Measurements from ENCODE around the gene CR1.
A peak's percentile ranks its signal among the peaks of the same experiment; 100 is the strongest.
"Not testable (repeated sequence)": the region's sequence is repeated elsewhere in the genome, so short reads cannot be mapped to it uniquely, and the experiment has no call there.

CR1 gene

DNA sequence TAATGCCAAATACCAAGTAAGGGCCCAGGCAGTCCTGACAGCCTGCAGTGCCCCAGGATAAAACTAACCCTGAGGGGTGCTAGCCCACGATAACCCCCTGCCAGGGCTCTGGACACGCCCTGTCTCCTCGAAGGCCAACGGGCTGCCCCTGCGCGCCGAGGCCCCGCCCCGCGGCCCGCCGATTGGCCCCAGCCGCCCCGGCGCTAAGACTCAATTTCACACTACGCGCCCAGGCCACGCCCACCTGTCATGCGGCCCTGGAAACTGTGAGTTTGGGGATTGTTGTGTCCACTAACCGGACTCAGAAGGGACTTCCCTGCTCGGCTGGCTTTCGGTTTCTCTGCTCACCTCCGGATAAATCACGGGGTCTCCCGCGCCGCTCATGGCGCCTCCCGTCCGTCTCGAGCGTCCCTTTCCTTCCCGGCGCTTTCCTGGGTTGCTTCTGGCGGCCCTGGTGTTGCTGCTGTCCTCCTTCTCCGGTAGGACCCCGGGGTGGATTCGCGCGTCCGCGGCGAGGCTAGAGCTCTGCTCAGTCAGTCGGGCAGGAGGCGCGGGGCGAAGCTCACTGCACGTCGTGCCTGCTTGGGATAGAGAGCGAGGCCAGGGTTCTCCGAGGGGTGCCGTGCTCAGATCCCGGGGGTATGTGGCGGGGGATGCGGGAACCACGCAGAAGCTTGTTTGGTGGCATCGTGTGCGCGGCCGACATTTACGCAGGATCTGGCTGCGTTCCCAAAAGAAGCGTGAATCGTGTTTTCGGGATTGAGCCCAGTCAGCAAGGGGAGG, 149.1 kb downstream of the CR1 start, which contains the start of gene CR1L:
Gene CR1L (plus strand): TSS at position 282 of the 783 bp plus-strand sequence. CDS start 101 bp downstream, at position 383.
- peak; percentile 23 to 36 for DNase-seq (ENCODE audit: low read depth in 2 of 2)

DNA sequence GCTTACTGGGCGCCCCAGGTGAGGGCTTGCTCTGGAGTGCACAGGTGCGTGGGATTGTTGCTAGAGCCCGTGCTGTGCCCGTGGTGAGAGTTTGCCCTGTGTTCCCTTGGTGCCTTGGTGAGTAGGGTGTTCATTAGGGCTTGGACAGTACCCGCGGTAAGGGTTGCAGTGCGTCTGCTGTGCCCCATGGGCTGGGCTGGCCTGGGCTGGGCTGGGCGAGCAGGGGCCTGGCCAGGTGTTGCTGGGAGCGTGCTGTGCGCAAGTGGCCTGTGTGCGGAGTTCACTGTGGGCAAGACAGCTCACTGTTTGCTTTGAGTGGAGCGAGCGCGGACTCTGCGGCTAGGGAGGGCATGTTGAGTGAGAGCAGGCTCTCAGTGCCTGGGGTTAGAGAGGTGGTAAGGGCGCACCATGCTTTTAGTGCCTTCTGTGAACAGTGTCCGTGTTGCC, 149.7 kb downstream of the CR1 start:
- DNase-seq (ENCODE audit: low read depth in 2 of 2): no peak

DNA sequence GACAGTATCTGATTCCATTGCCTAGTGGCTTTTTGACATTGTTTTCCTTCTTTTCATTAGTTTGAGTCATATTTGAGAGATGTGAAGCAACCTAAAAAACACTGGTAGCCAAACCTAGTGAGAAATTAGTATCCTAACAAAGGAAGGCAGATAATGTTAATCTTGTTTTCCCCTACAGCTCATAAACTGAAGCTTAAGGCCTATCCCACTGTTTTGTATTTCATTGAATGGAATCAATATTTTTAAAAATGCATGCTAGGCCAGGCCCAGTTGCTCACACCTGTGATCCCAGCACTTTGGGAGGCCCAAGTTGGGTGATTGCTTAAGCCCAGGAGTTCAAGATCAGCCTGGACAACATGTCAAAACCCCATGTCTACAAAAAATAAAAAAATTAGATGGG, 150.2 kb downstream of the CR1 start:
- DNase-seq (ENCODE audit: low read depth in 2 of 2): no peak

DNA sequence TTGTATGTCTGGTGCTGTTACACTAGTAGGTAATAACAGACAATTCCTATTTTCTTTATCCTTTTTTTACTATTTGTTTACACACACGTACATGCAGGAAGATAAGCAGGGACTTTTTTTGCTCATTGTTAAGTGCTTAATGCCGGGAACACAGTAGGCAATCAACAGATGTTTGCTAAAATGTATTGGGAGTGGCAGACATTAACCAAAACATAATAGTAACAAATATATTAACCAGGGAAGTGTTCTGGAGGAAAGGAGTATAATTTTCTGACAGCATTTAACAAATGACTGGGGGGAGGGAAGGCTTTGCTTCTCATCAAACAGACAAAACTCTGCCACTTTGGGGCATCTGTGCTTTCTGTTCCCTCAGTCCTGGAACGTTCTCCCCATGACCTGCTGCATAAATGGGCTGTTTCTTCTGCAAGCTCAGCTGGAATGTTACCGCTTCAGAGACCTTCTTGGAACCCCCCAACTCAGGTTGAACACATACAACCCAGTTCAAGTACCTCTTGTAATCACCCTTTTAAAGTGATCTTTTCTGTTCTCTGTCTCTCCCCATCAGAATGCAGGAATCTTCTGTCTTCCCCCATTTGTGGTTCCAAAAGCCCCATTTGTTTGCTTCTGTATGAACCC, 151.1 kb downstream of the CR1 start:
- no peak for DNase-seq (ENCODE audit: low read depth in 2 of 2)

DNA sequence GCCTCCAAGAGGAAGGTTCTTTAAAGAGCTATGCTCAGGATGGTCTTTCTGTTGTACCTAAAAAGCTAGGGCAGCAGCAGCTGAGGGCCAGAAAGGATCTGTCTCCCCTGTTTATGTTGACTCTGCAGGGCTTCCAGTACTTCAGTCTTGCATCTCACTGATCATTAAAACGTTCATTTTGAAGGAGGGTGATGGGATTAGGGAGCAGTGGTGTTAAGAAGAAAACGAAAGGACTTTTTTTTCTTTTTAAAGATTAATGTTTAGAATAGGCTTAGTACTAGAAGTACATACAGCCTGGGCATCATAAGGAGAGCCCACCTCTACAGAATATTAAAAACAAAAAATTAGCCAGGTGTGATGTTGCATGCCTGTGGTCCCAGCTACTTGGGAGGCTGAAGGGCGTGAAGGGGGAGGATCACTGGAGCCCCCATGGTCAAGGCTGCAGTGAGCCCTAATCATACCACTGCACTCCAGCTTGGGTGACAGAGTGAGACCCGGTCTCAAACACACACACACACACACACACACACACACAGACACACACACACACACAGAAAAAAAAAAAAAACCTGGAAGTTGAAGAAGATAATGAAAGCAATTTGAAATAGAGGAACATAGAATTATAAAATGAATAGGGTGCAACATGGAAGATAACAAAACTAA, 151.8 kb downstream of the CR1 start:
- no peak for DNase-seq (ENCODE audit: low read depth in 2 of 2)

DNA sequence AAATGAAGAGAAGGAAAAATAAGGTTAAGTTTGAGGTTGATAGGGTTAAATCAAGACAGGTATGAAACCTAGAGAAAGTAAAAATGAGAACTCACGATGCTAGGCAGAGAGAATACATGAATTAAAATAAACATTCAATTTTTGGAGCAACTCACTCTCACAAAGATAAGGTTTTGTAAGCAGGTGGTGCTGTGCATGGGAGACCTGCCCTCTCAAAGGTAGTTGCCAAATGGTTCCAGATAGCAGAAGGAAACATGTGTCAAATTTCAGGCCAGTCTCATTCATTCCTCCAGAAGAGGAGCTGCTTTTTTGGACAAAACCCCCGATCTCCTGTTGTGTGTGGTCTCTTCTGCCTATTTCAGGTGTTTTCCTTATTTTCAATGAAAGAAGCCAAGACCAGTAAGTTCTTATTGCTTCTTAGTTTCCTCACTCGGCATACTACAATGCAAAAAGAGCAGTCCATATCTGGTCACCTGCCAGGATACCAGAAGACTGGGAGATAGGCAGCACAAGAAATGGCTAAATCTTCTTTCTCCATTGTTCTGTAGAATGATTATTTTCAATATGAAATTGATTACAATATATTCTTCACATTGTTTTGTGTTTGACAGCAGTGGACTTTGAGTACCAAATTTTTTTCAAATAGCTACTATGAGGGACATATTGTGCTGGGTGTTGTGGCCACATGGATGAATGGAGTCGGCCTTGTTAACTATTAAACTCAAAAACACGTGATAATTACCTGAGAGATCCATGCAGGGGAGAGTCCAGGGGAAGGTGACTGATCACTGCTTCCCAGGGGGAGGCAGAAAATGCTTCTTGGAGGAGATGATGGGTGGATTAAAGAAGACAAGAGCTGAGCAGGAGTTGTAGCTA, 152.6 kb downstream of the CR1 start:
- DNase-seq (ENCODE audit: low read depth in 2 of 2): no peak

DNA sequence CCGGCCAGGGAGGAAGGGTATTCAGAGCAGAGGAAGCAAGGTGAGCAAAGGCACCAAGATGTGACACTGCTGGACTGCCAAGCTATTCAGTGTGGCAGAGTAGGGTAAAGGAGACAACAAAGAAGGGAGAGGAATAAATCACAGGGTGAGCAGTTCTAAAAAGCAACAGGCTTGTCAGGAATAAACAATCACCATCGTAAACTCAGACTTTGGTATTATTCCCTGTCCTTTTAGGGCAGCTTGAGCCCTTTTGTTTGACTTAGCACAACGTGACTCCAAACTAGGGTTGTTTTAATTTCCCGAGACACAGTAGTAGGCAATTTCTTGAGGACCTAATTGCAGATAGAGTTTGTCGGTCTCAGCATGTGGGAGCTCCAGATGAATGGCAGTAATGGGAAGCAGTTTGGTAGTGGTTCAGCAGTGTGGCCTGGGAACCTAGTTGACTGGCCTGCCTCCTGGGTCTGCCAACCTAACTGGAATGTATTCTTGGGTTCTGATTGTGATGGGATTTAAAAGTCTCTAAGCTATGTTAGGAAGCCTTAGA, 153.3 kb downstream of the CR1 start:
- DNase-seq (ENCODE audit: low read depth in 2 of 2): no peak

DNA sequence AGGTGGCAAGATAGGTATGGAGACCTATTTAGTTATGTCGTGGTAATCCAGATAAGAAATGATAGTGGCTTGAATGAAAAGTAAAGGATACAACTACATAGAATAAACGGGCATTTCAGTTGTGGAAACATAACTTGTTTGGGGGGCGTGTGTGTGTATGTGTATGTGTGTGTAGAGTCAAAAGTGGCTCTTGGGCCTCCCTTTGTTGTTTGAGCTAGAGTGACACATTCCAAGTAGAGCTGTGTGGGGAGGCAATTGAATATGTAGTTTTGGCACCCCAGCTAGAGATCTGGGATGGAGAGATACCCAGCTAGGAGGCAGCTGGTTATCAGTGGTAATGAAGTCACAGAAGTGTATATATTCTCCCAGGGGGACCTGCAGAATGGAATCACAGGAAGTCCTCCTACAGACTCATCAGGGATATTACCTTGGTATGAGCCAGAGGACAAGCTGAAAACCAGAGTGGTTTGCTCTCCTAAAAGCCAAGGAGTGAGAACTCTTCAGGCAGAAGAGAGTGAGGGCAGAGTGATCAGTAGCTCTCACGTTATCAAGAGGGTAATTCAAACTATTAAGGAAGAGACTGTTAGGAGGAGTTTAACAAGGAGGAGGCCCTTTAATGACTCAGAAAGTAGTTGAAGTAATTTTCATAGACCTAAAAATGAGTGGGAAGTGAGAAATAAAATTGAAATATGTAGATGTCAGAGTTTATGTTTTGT, 154.1 kb downstream of the CR1 start:
- no peak for DNase-seq (ENCODE audit: low read depth in 2 of 2)

DNA sequence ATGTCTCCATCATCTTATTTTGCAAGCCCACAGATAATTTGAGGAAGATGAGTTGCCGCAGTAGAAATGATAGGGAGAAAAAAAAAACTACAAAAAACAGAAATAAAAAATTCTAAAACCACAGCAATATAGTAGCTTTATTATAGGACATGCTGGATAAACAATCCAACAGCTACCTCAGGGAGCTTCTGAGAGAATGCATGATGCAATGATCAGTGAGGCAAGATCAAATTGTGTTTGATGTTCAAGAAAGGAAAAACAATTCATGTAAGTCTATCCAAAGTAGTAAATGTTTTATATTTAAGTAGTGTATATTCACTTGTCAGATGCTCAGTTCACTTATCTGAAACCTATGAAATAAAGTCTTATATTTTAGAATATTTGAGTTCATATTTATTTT, 155.6 kb downstream of the CR1 start:
- DNase-seq (ENCODE audit: low read depth in 2 of 2): no peak

DNA sequence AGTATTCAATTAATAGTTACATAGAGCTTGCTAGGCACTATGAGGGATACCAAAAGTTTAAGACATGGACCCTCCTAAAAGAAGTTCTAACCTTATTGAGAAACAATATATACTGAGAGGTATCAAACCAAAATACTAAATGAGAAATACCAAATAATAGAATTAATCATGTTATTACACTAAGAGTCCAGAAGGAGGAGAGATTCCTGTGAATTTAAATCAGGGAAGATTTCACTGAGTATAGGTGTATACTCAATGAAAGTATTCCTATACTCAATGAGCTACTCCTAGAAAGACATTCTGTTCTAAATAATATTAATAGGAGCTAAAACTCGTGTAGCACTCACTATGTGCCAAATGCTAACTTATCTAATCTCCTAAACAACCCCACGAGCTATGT, 158.4 kb downstream of the CR1 start:
- no peak for DNase-seq (ENCODE audit: low read depth in 2 of 2)

DNA sequence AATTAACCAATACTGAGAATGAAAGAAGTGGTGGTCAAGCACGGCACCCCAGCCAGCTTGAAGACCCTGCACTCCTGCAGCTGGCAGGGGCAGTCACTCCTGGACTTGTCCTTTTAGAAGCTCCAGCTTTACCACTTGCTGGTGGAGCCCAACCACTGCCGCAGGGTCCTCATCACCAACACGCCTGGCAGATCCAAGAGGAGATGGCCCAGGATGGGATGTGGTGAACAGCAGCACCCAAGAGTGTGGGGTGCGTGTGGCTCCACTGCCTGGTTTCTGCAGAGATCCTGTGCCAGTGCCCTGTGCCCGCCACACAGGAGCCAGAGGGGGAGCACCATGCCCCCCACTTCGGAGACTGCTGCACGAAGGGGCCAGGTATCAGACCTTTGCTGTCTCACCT, 162.5 kb downstream of the CR1 start:
- no peak for DNase-seq (ENCODE audit: low read depth in 2 of 2)

DNA sequence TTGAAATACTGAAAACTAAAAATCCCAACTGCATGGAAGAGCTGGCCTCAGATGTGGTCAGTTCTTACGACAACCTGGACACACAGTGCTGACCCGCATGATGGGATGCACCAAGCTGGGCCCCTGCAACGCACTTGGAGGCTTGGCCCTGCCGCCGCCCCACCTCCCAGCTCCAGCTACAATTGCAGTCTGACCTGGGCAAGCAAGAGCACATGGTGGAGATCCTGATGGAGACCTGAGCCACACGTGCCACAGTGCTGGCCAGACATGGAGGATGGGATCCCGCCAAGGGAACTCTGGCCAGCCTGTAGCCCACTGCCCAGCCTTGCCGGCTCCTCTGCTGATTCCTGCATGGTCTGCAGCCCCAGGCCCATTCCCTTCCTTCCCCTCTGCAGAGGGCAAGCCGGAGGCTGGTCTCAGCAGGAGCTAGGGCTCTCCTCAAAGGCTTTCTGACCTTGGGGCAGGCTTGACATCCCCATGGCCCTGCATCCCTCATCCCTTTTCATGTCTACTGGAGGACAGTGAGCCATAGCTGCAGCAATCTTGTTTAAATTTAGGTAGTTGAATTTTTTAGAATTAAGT, 163.0 kb downstream of the CR1 start:
- no peak for DNase-seq (ENCODE audit: low read depth in 2 of 2)

DNA sequence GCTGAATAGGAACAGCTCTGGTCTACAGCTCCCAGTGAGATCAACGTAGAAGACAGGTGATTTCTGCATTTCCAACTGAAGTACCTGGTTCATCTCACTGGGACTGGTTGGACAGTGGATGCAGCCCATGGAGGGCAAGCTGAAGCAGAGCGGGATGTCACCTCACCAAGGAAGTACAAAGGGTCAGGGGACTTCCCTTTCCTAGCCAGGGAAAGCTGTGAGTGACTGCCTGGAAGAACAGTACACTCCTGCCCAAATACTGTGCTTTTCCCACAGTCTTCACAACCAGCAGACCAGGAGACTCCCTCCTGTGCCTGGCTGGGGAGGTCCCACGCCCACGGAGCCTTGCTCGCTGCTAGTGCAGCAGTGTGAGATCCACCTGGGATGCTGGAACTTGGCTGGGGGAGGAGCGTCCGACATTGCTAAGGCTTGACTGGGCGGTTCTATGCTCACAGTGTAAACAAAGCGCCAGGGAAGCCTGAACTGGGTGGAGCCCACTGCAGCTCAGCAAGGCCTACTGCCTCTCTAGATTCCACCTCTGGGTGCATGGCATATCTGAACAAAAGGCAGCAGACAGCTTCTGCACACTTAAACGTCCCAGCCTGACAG, 163.7 kb downstream of the CR1 start:
- no peak for DNase-seq (ENCODE audit: low read depth in 2 of 2)

DNA sequence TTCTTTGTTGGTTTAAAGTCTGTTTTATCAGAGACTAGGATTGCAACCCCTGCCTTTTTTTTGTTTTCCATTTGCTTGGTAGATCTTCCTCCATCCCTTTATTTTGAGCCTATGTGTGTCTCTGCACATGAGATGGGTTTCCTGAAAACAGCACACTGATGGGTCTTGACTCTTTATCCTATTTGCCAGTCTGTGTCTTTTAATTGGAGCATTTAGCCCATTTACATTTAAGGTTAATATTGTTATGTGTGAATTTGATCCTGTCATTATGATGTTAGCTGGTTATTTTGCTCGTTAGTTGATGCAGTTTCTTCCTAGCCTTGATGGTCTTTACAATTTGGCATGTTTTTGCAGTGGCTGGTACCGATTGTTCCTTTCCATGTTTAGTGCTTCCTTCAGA, 165.5 kb downstream of the CR1 start:
- DNase-seq (ENCODE audit: low read depth in 2 of 2): not testable (repeated sequence)

DNA sequence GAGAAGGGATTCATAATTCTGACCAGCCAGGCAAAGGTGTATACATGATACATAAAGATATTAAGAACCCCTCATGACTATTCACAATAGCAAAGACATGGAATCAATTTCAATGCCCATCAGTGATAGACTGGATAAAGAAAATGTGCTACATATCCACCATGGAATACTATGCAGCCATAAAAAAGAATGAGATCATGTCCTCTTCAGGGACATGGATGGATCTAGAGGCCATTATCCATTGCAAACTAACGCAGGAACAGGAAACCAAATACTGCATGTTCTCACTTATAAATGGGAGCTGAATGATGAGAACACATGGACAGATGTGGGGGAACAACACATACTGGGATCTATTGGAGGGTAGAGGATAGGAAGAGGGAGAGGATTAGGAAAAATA, 170.4 kb downstream of the CR1 start:
- DNase-seq (ENCODE audit: low read depth in 2 of 2): no peak

DNA sequence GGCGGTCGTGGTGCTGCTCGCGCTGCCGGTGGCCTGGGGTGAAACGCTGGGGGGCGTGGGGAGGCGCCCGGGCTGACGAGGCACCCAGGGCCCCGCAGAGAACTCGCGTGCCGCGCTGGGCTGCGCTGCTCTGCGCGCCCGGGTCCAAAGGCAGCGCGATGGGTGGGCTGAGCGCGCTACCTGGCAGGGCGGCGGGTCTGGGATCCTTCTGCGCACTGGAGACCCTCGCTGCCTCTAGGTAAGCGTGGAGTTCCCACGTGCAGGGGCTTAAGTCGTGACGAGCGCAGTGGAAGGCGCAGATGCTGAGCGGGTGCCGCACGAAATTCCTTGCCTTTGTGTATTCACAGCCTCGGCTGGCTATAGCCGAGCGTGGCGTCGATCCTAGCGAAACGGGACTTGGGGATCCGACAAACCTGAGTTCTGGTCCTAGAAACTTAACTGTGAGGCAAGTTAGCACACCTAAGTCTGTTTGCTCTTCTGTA, 173.6 kb downstream of the CR1 start:
- DNase-seq (ENCODE audit: low read depth in 2 of 2): no peak

DNA sequence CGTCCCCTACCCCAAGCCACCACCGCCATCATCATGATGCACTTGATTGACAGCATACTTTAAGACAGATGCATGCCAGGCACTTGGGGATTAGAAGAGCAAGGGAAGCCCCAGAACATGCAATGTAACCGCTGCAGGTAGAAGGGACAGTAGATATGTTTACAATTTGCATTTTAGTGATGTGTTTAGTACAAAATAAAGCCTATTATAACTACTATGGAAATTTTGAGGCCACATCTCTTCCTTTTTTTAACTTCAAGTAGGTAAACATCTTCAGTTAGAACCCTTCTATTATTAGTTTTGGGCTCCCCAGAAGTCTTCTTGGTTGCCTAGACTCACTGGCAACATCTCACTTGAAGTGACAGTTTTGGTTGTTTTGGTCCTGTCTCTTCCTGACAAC, 174.2 kb downstream of the CR1 start:
- DNase-seq (ENCODE audit: low read depth in 2 of 2): no peak

DNA sequence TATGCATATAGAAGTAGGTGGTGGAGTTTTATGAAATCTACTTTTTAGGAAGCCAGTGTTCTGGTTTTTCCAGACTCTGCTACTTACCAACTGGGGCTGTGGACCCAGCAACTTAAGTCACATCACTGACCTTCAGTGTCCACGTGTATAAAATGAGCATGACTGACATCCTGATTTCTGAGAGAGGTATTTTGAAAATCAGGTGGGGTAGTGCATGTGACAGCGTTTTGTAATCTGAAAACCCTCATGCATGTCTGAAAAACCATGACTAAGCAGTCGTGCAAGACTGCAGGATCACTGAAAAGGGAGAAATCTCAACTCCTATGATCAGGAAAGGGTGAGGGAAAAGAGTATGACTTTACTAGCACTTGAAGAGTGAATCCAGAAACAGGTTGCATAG, 175.0 kb downstream of the CR1 start:
- DNase-seq (ENCODE audit: low read depth in 2 of 2): no peak

DNA sequence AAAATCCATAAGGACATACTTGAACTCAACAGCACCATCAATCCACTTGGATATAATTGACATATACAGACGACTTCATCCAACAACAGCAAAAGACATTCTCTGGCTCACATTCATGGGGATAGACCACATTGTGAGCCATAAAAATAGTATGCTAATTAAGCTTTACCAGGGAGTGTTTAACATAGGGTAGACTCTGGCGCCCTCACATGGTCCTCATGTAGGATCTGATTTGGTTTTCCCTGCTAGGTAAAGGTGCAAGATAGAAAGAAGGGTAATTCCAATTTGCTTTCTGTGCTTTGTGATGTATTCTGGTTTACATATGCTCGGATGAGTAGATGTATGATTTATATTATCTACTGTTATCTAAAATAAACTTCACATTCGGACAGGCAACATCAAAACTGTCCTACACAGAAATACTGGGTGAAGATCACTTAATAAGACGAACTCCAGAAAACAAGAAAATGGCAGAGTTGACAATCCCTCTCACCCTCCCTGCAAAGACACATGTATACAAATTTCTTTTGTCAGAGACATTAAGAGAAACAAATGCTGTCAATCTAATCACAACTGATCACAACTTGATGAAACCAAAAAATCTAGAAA, 176.7 kb downstream of the CR1 start:
- DNase-seq (ENCODE audit: low read depth in 2 of 2): no peak

DNA sequence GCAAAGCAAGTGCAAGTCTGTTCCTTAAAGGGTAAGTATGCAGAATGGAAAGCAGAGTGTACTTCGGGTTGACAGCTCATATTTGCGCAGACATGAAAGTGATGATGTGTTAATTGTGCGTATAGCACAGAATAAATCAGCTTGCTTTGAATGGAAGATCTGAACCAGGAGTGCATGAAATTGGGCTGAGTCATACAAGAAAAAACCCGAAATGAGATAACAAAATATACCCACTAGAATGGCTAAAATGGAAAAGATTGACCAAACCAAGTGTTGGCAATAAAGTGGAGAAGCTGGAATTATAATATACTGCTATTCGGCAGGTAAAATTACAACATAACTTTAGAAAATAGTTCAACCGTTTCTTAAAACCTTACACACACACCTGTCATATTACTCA, 177.4 kb downstream of the CR1 start:
- DNase-seq (ENCODE audit: low read depth in 2 of 2): no peak

All from stimulated activated CD8-positive, alpha-beta memory T cell treated with anti-CD3 and anti-CD28 coated beads, Interleukin-7, amount 100 ng/mL, for 1 hour (primary cell).